Esophagus squamous epithelium (tissue), 4 donors: ENCODE measurements around the gene NPHP4.

Experiments used
- CTCF ChIP-seq, 6 experiments: fragments of 450-650 bp in 4 of 6; fragments of 200-600 bp in 2 of 6; sonication (generic) in 2 of 6; IDR thresholded peaks; one replicate each; pipeline ENCODE4 v1.5.1; 2016 to 2019; ENCODE audit warnings: antibody characterized with exemption in 6 of 6, mild to moderate bottlenecking in 4 of 6, moderate library complexity in 4 of 6
- POLR2A ChIP-seq, 4 donors: fragments of 450-650 bp; IDR thresholded peaks; one replicate each; pipeline ENCODE4 v1.6.1; 2017; ENCODE audit warnings: antibody characterized with exemption in 4 of 4, mild to moderate bottlenecking in 4 of 4, moderate library complexity in 3 of 4

- TF ChIP-seq POLR2A (IDR thresholded peaks at IDR 0.05) (no peak), CTCF (IDR thresholded peaks at IDR 0.05) (no peak)
Measured at GRCh38 chr1:5994713-5995621, 2.7 kb upstream of the NPHP4 start.
